Epithelial cell of prostate (primary cell): ENCODE results near the gene MRPL45.
"Not testable (repeated sequence)": the region's sequence is repeated elsewhere in the genome, so short reads cannot be mapped to it uniquely, and the experiment has no call there.

Source experiments
- DNase-seq: peaks from one replicate; pipeline ENCODE4 v3.0.0-alpha.2; 2011; ENCODE audit warnings: low read depth, low spot score
- H3K27ac ChIP-seq: fragments of 450-650 bp; 2 replicates; pipeline ENCODE4 v1.5.1; 2017; ENCODE audit warnings: mild to moderate bottlenecking

MRPL45 gene

DNA sequence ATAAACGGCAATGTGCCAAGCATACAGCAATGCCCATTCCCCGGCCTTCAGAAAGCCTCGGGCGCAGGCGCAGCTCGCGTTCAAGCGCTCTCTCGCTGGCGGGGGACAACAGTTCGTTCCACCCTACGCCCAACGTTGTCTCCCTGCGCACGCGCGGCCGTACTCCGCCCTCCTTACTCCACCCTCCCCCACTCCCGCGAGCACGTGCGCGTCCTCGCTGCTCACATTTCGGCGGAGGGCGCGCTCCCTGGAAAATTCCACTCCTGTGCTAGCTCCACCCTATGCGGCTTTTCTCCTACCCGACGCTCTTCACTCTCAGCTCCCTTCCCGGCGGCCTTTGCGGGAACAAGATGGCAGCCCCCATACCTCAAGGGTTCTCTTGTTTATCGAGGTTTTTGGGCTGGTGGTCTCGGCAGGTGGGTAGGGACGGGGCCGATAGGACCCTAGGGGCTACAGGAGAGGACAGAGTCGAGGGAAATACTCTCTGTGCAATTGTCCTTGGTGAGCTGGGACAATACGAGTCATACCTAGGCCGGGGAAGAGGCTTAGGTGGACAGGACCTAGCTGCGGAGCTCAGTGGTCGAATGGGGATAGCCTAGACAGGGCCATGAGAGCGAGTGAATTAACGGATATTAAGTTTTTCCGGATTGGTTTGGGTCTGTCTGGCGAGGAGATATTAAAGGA, at the start of gene MRPL45:
Gene MRPL45 (plus strand): TSS at position 335 of the 684 bp plus-strand sequence. CDS start 16 bp downstream, at position 351.
- peak; percentile 74 for DNase-seq
- H3K27ac ChIP-seq: peak within 1 kb of the TSS; percentile 26

DNA sequence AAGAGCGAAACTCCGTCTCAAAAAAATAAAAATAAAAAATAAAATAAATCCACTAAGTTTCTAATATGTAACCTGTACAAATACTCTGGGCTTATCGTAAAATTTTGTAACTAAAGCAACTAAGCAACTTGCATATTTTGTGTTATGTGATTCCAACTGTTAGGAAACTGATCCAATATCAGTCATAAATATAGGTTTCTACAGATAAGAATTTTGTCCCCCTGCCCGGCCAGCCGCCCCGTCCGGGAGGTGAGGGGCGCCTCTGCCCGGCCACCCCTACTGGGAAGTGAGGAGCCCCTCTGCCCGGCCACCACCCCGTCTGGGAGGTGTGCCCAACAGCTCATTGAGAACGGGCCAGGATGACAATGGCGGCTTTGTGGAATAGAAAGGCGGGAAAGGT, 43.8 kb upstream of the MRPL45 start:
- DNase-seq, H3K27ac ChIP-seq: not testable (repeated sequence)

DNA sequence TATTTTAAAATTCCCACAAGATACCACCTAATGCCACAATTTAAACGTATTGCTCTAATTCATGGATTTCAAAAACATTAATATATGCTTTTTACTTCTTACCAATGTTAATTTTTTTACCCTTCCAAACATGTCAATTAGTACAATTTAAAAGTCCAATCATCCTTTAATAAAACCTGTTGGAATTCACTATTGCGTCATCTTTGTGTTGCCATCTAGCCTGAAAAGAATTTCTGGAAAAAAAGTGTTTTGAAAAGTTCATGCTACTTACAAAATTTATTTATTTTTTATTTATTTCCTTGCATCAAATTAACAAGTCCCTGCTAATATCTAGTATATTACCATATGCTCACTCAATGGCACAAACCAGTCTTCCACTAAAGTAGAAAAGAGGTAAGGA, 42.6 kb upstream of the MRPL45 start:
- DNase-seq: not testable (repeated sequence)
- peak overlapping the region; percentile 79 for H3K27ac ChIP-seq

DNA sequence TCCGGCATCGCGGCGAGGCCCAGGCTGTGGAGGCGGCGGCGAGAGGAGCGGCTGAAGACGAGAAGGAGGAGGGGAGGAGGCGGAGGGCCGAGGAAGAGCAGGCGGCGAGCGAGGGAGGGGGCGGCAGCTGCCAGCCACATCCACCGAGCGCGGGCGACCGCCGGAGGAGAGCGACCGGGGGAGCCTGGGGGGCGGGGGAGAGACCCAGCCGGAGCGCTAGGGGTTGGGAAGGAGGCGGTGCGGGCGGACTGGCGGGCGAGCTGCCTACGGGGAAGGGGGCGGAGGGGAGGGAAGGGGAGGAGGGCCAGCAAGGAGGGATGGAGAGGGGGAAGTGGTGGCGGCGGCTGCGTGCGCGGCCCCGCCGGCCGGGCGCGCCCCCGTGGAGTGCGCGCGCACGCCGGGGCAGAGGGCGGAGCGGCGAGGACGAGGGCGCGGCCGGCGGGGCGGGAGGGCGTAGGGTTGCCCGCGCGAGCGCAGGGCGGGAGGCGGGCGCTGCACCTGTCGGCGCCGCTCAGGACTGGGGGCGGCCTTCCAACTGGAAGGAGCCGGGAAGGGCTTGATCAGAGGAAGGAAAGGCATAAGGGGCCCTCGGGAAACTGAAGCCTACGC, 39.9 kb upstream of the MRPL45 start:
- peak overlapping the region; percentile 79 for H3K27ac ChIP-seq
- peak; percentile 36 for DNase-seq

DNA sequence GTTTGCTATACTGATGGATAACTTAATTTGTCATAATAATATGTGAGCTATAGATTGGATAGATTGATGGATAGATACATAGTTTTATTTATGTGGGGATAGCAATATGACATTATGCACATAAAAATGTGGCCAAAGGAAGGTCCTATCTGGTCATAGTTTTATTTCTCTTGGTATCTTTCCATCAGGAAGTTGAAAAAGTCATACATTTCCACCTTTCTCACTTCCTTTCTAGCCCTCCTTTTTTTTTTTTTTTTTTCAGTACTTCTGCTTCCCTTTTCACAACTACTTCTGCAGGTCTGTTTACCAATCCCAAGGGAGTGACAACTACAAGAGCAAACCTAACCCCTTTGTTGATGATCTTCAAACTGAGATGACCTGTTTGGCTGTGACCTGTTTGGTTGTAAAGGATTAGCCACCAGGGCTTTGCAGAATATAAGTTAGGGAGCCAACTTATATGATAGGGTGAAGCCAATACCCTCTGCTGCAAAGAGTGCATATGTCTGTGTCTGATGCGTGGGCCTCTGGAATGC, 30.9 kb upstream of the MRPL45 start:
- H3K27ac ChIP-seq: not testable (repeated sequence)

DNA sequence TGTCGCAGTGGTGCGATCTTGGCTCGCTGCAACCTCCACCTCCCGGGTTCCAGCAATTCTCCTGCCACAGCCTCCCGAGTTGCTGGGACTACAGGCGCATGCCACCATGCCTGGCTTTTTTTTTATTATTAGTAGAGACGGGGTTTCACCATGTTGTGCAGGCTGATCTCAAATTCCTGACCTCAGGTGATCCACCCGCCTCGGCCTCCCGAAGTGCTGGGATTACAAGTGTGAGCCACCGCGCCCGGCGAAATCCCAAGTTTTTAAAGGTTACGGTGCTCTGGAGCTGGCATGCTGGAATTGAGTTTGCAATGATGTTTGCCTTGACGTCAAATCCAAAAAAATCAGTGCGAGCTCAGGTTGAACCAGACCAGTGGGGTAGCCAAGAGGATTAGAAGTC, 30.4 kb upstream of the MRPL45 start:
- H3K27ac ChIP-seq, DNase-seq: not testable (repeated sequence)

More for the DNA sequence above, 30.9 kb upstream of the MRPL45 start:
- DNase-seq: not testable (repeated sequence)

DNA sequence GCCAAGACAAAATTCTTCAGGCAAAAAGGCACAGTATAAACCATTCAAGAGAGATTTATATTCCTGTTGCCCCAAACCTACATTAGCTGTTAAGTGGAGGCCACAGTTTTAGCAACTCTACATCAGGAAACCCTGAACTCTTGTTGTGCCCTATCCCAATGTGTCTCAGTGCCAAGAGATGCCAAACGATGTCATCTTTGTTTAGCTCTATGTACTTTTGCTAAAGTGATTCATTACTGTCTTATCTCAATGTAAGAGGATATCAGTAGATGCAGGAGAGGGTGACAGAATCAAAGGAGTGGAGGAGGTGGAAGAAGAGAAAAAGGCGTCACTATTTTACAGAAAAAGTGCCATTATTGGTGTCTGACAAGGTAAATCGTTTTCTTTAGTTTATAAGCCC, 28.8 kb upstream of the MRPL45 start:
- not testable (repeated sequence) for DNase-seq, H3K27ac ChIP-seq

DNA sequence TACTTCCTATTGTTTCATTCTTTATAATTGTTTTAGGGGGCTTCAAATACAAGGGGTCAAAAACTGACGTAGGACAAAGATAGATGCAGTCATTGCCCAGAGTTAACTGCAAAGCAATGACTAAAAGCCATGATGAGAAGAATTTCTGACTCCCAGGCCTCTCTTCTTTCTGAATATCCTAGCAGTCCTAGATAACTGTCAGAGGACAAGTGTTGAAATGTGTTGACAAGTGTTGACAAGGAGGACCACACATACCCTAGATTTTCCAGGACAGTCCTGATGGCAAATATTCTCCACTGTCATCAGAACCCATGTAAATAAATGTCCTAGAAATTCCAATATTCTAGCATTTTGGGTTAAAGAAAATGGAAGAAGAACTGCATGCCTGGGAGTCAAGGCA, 27.9 kb upstream of the MRPL45 start:
- DNase-seq, H3K27ac ChIP-seq: not testable (repeated sequence)

DNA sequence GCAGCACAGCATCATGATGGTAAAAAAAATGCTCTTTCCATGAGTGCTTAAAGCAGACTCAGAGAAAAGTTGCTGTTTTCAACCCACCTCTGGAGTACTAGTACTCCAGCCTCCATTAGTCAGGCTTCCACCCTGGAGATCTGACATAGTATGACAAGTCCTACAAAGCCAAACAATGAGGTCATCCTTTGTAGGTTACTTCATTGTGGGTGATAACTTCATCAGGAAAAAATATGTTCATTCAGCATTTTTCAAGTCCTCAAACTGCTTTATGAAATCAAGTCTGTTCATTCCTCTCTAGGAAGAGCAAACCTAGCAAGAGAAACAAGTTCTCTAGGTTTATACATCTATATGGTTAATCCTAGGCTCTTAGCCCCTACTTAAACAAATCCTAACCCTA, 27.4 kb upstream of the MRPL45 start:
- H3K27ac ChIP-seq: peak overlapping the region; percentile 26
- not testable (repeated sequence) for DNase-seq

DNA sequence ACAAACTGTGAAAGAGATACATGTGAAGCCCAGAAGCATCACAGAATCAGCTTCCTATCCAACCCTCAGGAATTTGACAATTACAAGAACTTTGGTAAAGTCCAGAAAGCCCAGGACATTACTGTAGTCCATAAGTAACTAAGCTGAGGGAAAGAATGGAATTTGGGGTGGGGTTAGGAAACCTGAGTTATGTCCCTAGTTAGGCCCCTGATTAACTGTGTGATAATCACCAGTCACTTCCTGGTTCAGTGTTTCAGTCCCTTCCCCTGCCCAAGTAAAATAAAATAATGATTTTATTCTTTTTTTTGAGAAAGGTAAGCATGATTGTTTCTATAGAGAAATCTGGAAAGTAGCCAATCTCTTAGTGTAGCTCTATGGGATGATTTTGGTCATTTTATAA, 11.0 kb upstream of the MRPL45 start:
- DNase-seq: not testable (repeated sequence)
- peak overlapping the region; percentile 77 for H3K27ac ChIP-seq

DNA sequence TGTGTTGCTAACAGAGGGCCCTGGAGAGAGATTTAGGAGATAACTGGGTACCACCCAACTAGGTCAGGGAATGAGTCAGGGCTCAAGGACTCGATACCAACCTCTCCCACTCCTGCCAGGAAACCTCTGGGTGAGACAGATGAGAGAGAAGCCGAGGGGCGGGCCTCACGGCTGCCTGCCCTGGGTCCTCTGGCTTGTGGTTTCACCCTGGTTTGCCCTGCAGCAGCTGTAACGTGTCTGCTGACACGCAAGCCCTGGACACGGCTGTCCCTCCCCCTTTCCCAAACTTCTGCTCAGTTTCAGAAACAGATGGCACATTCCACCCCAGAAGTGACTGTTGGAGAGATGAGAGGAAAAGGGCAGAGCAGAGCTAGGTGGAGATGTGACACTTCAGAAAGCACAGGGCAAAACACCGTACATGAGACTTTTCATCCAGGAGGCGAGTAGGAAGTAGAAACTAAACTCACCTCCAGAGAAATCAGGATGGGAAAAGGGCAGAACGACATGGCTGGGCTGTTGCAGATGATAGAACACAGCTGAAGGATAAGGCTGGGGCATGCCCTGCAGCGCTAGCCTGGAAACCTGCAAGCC, 10.4 kb upstream of the MRPL45 start:
- peak overlapping the region; percentile 77 for H3K27ac ChIP-seq
- not testable (repeated sequence) for DNase-seq

DNA sequence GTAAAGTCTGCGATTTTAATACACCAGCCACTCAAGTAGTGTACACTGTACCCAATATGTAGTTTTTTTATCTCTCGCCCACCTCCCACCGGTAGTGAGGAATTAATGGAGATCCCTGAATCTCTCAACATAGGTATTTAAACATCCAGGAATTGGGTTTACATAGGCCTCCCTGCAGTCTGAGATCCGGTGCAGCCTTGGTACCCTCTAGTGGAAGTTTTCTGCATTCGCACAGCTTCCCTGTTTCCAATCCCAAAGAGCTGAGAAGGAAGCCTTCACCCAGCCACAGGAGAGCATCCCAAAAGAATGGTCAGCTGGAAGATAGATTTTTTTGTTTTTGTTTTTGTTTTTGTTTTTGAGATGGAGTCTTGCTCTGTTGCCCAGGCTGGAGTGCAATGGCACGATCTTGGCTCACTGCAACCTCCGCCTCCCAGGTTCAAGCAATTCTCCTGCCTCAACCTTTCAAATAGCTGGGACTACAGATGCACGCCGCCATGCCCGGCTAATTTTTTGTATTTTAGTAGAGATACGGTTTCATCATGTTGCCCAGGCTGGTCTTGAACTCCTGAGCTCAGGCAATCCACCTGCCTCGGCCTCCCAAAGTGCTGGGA, 8.6 kb upstream of the MRPL45 start:
- DNase-seq, H3K27ac ChIP-seq: not testable (repeated sequence)

DNA sequence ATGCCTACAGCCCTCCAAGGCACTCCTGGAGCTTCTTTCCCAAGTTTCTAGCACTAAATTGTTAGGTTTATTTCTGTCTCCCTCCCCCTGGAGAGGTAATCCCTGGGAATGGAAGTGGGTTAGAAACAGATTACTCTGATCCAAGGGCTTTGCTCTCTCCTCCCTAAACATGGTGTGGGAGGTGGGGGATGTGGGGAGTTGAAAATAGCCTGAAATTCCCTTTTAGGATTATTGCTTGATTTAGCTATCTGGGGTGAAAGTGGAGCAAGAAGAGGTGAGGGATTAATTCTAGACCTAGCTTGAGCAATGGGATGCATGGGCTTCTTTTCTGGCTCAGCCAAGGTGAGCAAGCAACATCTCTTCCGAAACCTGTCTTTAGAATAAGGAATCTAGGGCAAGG, 7.2 kb upstream of the MRPL45 start:
- not testable (repeated sequence) for DNase-seq, H3K27ac ChIP-seq

DNA sequence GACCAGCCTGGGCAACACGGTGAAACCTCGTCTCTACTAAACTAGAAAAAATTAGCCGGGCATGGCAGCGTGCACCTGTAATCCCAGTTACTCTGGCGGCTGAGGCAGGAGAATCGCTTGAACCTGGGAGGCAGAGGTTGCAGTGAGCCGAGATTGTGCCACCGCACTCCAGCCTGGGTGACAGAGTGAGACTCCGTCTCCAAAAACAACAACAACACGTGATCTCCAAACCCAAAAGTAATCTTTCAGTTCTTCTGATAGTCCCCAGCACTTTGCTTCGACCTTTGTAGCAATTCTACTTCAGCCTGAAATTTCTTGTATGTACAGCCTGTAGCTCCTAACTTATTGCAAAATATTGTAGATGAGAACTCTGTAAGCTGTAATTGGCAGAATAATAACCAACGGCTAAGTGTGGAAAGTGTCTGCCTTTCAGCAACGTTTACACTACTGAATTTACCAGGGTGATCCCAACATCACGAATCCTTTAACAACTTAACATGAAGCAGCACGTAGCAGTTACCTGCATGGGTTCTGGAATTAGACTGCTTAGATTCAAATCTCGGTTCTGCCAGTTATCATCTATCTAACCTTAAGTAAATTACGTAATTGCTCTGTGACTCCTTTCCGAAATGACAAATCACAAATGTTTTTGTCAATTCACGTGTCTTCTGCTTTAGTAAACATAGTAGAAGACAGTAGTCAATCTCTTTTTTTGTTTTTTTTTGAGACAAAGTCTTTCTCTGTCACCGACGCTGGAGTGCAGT, 1.2 kb upstream of the MRPL45 start:
- not testable (repeated sequence) for H3K27ac ChIP-seq, DNase-seq

DNA sequence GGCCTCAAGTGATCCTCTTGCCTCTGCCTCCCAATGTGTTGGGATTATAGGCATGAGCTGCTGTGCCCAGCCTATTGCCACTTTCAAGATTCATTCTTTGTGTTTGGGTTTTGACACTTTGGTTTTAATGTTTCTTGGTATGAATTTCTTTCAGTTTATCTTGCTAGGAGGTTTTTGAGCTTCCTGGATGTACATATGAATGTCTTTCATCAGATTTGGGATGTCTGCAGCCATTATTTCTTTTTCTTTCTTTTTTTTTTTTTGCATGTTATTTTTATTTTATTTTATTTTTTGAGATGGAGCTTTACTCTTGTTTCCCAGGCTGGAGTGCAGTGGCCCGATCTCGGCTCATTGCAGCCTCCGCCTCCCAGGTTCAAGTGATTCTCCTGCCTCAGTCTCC, 18.5 kb downstream of the MRPL45 start:
- H3K27ac ChIP-seq: no peak overlapping the region
- DNase-seq: no peak

DNA sequence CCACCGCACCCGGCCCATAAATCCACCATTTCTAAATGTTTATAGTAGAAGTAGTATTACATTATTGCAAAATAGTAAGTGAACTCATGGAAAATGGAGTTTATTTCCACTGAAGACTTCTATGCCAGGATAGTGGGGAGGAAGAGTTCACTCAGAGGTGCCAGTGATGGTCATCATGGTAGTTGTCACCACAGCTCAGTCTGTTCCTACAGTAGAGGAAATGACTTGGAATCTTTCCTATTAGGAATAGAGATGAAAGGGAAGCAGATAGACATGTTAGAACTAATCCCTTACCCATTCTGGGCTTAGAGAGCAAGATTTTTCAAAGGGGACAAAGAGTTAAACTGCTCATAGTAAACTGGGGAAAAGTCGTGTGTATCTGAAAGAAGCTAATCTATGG, 20.1 kb downstream of the MRPL45 start:
- no peak for DNase-seq
- peak overlapping the region; percentile 51 for H3K27ac ChIP-seq

DNA sequence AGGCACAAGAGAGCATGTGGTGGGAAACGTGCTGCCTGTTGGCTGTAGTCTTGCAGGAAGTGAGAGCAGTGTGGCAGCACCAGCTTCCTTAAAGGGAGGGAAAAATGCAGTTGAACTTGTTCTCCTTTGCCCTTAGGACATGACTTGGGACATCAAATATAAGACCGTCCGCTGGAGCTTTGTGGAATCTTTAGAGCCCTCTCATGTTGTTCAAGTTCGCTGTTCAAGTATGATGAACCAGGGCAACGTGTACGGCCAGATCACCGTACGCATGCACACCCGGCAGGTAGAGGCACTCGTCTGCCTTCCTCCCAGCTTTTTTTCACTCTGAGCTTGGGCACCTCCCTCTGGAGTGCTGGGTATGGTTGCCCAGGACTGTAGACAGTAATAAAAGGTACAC, 23.5 kb downstream of the MRPL45 start:
- peak; percentile 59 for DNase-seq
- peak overlapping the region; percentile 71 for H3K27ac ChIP-seq

DNA sequence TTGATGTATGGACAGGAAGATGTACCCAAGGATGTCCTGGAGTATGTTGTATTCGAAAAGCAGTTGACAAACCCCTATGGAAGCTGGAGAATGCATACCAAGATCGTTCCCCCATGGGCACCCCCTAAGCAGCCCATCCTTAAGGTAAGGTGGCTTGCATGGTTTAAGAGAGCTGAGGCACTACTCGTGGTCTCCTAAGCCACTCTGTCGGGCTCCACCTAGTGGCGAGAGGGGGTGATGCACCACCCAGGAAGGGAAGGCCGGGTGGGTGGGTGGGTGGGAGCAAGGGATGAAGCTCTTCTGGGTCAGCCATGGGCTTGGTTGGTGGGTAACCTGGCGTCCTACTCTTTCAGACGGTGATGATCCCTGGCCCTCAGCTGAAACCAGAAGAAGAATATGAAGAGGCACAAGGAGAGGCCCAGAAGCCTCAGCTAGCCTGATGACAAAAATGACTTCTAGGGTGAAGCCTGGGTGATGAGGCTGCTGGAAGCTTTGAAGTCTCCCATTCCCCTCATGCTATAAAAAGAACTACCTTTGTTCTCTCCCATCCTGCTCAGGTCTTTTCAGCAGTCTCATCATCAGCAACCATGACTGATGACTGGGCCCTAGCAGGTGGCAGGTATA, 25.3 kb downstream of the MRPL45 start:
- H3K27ac ChIP-seq: no peak overlapping the region
- no peak for DNase-seq

DNA sequence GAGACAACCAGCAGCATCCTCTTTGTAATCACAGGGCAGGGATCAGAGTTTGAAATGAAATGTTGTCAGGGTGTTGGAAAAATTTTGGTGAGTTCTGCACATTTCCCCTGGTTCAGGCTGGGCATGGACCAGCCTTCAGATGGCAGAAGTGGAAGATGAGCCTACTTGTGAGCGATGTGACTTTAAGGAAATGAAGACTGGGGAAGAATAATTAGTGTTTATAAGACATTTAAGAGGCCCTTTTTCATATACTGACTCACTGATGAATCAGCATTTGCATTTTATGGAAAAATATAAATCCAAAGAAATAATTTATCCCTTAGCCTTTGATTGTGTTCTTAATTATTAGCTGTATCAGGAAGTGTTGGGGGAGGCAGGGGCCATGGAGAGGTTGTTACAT, 25.9 kb downstream of the MRPL45 start:
- no peak for DNase-seq
- H3K27ac ChIP-seq: no peak overlapping the region
